ENCODE results near the gene NAP1L3. TPM values are rescaled to one million over a fixed set of nuclear protein-coding genes. Genes with fewer than 3 reads are reported as not detected.

Gene NAP1L3, protein sequence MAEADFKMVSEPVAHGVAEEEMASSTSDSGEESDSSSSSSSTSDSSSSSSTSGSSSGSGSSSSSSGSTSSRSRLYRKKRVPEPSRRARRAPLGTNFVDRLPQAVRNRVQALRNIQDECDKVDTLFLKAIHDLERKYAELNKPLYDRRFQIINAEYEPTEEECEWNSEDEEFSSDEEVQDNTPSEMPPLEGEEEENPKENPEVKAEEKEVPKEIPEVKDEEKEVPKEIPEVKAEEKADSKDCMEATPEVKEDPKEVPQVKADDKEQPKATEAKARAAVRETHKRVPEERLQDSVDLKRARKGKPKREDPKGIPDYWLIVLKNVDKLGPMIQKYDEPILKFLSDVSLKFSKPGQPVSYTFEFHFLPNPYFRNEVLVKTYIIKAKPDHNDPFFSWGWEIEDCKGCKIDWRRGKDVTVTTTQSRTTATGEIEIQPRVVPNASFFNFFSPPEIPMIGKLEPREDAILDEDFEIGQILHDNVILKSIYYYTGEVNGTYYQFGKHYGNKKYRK
- total RNA-seq (ENCODE audit: unreplicated experiment): 16.9 TPM
- long read RNA-seq, transcript NAP1L3-201 (1 exons, 2,639 nt): major isoform, 9 of 9 reads
- long read RNA-seq, partial matches to known transcripts: 0 of 9 reads
- long read RNA-seq, other reads (novel, unspliced or antisense): 0 of 9 reads

DNA sequence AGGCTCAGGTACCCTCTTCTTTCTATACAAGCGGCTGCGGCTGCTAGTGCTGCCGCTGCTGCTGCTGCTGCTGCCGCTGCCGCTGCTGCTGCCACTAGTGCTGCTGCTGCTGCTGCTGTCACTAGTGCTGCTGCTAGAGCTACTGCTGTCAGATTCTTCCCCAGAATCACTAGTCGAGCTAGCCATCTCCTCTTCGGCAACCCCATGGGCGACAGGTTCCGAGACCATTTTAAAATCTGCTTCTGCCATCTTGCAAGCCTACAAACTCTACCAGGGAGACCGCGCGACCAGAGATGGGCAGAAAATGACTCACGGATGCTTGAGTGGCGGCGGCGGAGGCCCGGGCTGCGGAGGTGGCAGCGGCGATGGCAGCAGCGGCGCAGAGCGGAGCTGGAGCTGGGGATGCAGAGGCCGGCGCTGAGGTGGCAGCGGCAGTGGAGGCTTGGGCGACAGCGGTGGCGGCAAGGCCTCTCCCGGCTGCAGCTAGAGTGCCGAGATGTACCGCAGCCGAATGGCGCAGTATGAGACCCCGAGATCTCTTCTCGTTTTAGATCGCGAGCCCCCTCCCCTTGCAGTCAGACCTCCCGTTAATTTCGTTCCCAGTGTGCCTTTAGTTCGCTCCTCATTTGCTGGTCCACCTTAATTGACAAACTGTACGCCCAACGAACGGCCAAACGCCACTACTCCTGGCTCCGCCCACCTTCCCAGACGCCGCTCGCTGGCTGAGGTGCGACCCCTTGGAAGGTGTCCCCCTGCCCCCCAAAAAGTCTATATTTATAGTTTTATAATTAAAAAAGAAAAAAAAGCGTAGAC, at the start of gene NAP1L3:
Gene NAP1L3, minus strand, starts transcription at position 523 of the 813 bp plus-strand sequence. Its CDS starts 274 bp downstream, at position 249.
- peak; percentile 76 for DNase-seq
- Mint-ChIP-seq H3K27ac (ENCODE audit: unreplicated experiment) (peak within 1 kb of the TSS; percentile 98), H3K27me3 (ENCODE audit: unreplicated experiment) (no peaks in the 10 kb centered on the region), H3K4me1 (ENCODE audit: low read depth, unreplicated experiment) (no peaks in the 10 kb centered on the region), H3K36me3 (ENCODE audit: unreplicated experiment) (no peaks in the 10 kb centered on the region), H3K9me3 (ENCODE audit: unreplicated experiment) (peaks cover 2% of the 10 kb centered on the region), H3K4me3 (ENCODE audit: unreplicated experiment) (peak within 1 kb of the TSS; percentile 97)
- TF ChIP-seq, protein P1, sequence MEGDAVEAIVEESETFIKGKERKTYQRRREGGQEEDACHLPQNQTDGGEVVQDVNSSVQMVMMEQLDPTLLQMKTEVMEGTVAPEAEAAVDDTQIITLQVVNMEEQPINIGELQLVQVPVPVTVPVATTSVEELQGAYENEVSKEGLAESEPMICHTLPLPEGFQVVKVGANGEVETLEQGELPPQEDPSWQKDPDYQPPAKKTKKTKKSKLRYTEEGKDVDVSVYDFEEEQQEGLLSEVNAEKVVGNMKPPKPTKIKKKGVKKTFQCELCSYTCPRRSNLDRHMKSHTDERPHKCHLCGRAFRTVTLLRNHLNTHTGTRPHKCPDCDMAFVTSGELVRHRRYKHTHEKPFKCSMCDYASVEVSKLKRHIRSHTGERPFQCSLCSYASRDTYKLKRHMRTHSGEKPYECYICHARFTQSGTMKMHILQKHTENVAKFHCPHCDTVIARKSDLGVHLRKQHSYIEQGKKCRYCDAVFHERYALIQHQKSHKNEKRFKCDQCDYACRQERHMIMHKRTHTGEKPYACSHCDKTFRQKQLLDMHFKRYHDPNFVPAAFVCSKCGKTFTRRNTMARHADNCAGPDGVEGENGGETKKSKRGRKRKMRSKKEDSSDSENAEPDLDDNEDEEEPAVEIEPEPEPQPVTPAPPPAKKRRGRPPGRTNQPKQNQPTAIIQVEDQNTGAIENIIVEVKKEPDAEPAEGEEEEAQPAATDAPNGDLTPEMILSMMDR (IDR thresholded peaks at IDR 0.05; ENCODE audit: partially characterized antibody, unreplicated experiment): no peak

DNA sequence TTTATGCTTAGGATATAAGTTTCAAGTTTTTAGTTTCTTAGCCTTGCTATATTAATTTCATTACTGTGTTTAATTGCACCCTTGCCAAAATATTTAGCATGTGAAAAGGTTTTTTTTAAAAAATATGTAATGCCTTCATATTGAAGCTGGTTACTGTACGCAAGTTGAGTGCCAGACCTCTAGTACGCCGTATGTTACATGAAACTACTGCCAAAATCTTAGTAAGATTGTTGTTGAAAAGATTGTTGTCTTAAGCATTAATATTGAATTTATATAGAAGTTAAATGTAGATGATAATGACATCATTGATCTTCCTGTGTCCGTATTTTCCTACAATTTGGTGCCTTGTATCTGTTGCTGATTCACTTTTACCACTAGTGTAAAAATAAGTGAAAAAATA, 37.7 kb upstream of the NAP1L3 start:
- H3K4me1 Mint-ChIP-seq (ENCODE audit: low read depth, unreplicated experiment): no peaks in the 10 kb centered on the region
- H3K4me3 Mint-ChIP-seq (ENCODE audit: unreplicated experiment): no peak overlapping the region
- no peaks in the 10 kb centered on the region for H3K27me3 Mint-ChIP-seq (ENCODE audit: unreplicated experiment)
- H3K9me3 Mint-ChIP-seq (ENCODE audit: unreplicated experiment): no peaks in the 10 kb centered on the region
- no peak overlapping the region for H3K27ac Mint-ChIP-seq (ENCODE audit: unreplicated experiment)
- no peak for DNase-seq
- H3K36me3 Mint-ChIP-seq (ENCODE audit: unreplicated experiment): no peaks in the 10 kb centered on the region
- TF ChIP-seq, protein P1 (IDR thresholded peaks at IDR 0.05; ENCODE audit: partially characterized antibody, unreplicated experiment): no peak

DNA sequence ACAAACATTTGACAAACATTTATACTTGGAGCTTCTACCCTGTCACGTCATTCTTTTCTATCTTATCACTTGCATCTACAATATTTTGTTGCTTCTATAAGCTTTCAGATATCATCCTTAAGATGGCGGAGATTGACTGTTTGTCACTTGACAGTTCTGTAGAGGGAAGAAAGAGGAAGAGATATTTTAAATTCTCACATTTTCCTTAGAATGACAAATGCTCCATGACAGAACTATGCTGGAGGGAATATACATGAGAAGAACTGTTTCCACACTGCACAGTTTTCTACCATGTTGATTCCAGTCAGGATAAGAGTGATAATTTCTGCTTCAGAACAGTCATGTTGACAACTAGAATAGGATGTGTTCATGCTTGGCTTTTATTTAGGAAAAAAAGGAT, 30.3 kb upstream of the NAP1L3 start:
- DNase-seq: no peak
- Mint-ChIP-seq H3K9me3 (ENCODE audit: unreplicated experiment) (no peaks in the 10 kb centered on the region), H3K27me3 (ENCODE audit: unreplicated experiment) (no peaks in the 10 kb centered on the region), H3K4me1 (ENCODE audit: low read depth, unreplicated experiment) (no peaks in the 10 kb centered on the region), H3K4me3 (ENCODE audit: unreplicated experiment) (no peak overlapping the region), H3K36me3 (ENCODE audit: unreplicated experiment) (no peaks in the 10 kb centered on the region), H3K27ac (ENCODE audit: unreplicated experiment) (no peak overlapping the region)
- TF ChIP-seq, protein P1 (IDR thresholded peaks at IDR 0.05; ENCODE audit: partially characterized antibody, unreplicated experiment): no peak

DNA sequence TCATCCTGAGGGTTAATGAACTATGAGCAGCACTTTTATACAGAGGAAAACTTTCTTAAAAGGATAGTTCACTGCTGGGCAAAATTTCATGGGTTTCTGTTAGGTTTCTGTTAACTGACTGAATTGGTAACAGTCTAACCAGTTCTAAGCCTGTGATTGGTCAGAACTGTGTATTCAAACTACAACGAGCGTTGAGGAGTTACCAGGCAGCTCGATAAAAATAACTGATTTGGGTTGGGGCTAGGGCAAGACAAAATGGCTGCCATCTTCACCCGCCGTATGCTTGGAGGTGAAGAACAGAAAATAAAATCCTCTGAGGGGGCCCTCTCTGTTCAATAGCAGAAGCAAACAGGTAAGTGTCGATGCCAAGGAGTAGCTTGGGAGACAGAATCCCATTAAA, 22.6 kb upstream of the NAP1L3 start:
- H3K27me3 Mint-ChIP-seq (ENCODE audit: unreplicated experiment): no peaks in the 10 kb centered on the region
- no peaks in the 10 kb centered on the region for H3K4me1 Mint-ChIP-seq (ENCODE audit: low read depth, unreplicated experiment)
- H3K4me3 Mint-ChIP-seq (ENCODE audit: unreplicated experiment): no peak overlapping the region
- no peaks in the 10 kb centered on the region for H3K9me3 Mint-ChIP-seq (ENCODE audit: unreplicated experiment)
- H3K27ac Mint-ChIP-seq (ENCODE audit: unreplicated experiment): no peak overlapping the region
- H3K36me3 Mint-ChIP-seq (ENCODE audit: unreplicated experiment): no peaks in the 10 kb centered on the region
- no peak for DNase-seq
- TF ChIP-seq, protein P1 (IDR thresholded peaks at IDR 0.05; ENCODE audit: partially characterized antibody, unreplicated experiment): no peak

Measured in glutamatergic neuron (in vitro differentiated cells).